ENCODE measurements around the gene TRAPPC3.
A peak's percentile ranks its signal among the peaks of the same experiment; 100 is the strongest.

Gene TRAPPC3

GRCh38 chr1:36150296-36151133 is 1.2 kb upstream of the TRAPPC3 start:
- Histone ChIP-seq H3K4me2 (ENCODE audit: low read depth, low read length, poor library complexity, severe bottlenecking) (peak overlapping the region; percentile 74), H3K9me2 (replicated peaks; ENCODE audit: low read depth, low read length) (no peaks in the 10 kb centered on the region), H3F3A (ENCODE audit: low read depth) (peaks cover 4% of the 10 kb centered on the region; the same call in 1 of the 2 replicates), H3K27me3 (ENCODE audit: insufficient read depth, low read length, poor library complexity, severe bottlenecking) (no peaks in the 10 kb centered on the region), H3K4me1 (ENCODE audit: insufficient read depth, low read length, poor library complexity, severe bottlenecking) (peaks cover 42% of the 10 kb centered on the region), H3K79me2 (ENCODE audit: insufficient read depth, low read length) (peaks cover 24% of the 10 kb centered on the region), H3K9me3 (ENCODE audit: insufficient read depth, low read depth, low read length) (no peaks in the 10 kb centered on the region), H2AFZ (ENCODE audit: low read length) (peak overlapping the region; percentile 47), H4K20me1 (ENCODE audit: insufficient read depth, low read length, poor library complexity, severe bottlenecking) (no peaks in the 10 kb centered on the region), H3K9ac (ENCODE audit: low read depth, low read length, poor library complexity, severe bottlenecking) (peak overlapping the region; percentile 44), H3K4me3 (ENCODE audit: low read length, poor library complexity, severe bottlenecking) (peak overlapping the region; percentile 64), H3K36me3 (ENCODE audit: insufficient read depth, low read length) (no peaks in the 10 kb centered on the region)
- TF ChIP-seq EZH2phosphoT487 (IDR thresholded peaks at IDR 0.05; ENCODE audit: borderline replicate concordance) (no peak), CTCF (conservative IDR thresholded peaks at IDR 0.05; ENCODE audit: low read length) (no peak)

- Histone ChIP-seq H3F3A (ENCODE audit: low read depth) (peaks cover 4% of the 10 kb centered on the region; the same call in 1 of the 2 replicates), H4K20me1 (ENCODE audit: insufficient read depth, low read length, poor library complexity, severe bottlenecking) (no peaks in the 10 kb centered on the region), H3K9me3 (ENCODE audit: insufficient read depth, low read depth, low read length) (no peaks in the 10 kb centered on the region), H2AFZ (ENCODE audit: low read length) (0 out of 2 replicates have a peak overlapping the region, but pooled peaks have one; percentile 61), H3K9ac (ENCODE audit: low read depth, low read length, poor library complexity, severe bottlenecking) (peak overlapping the region; percentile 44), H3K27me3 (ENCODE audit: insufficient read depth, low read length, poor library complexity, severe bottlenecking) (no peaks in the 10 kb centered on the region), H3K4me3 (ENCODE audit: low read length, poor library complexity, severe bottlenecking) (peak overlapping the region; percentile 64), H3K4me2 (ENCODE audit: low read depth, low read length, poor library complexity, severe bottlenecking) (peak overlapping the region; percentile 74), H3K36me3 (ENCODE audit: insufficient read depth, low read length) (no peaks in the 10 kb centered on the region), H3K4me1 (ENCODE audit: insufficient read depth, low read length, poor library complexity, severe bottlenecking) (peaks cover 38% of the 10 kb centered on the region), H3K79me2 (ENCODE audit: insufficient read depth, low read length) (peaks cover 19% of the 10 kb centered on the region), H3K9me2 (replicated peaks; ENCODE audit: low read depth, low read length) (no peaks in the 10 kb centered on the region)
- TF ChIP-seq EZH2phosphoT487 (IDR thresholded peaks at IDR 0.05; ENCODE audit: borderline replicate concordance): no peak
- TF ChIP-seq CTCF (conservative IDR thresholded peaks at IDR 0.05; ENCODE audit: low read length): no peak
Observed at GRCh38 chr1:36149973-36150295, 648 bp upstream of the TRAPPC3 start.

- Histone ChIP-seq H2AFZ (ENCODE audit: low read length) (peak overlapping the region; percentile 83), H3K4me1 (ENCODE audit: insufficient read depth, low read length, poor library complexity, severe bottlenecking) (peaks cover 33% of the 10 kb centered on the region)
- TF ChIP-seq CTCF (conservative IDR thresholded peaks at IDR 0.05; ENCODE audit: low read length) (no peak), EZH2phosphoT487 (IDR thresholded peaks at IDR 0.05; ENCODE audit: borderline replicate concordance) (no peak)
Observed at GRCh38 chr1:36148821-36149236, 457 bp downstream of the TRAPPC3 start.

More at GRCh38 chr1:36148821-36149236, 457 bp downstream of the TRAPPC3 start:
- Histone ChIP-seq H3K36me3 (ENCODE audit: insufficient read depth, low read length) (no peaks in the 10 kb centered on the region), H3K27me3 (ENCODE audit: insufficient read depth, low read length, poor library complexity, severe bottlenecking) (no peaks in the 10 kb centered on the region), H3K9me2 (replicated peaks; ENCODE audit: low read depth, low read length) (no peaks in the 10 kb centered on the region), H4K20me1 (ENCODE audit: insufficient read depth, low read length, poor library complexity, severe bottlenecking) (no peaks in the 10 kb centered on the region), H3K4me3 (ENCODE audit: low read length, poor library complexity, severe bottlenecking) (peak overlapping the region; percentile 89), H3F3A (ENCODE audit: low read depth) (peaks cover 4% of the 10 kb centered on the region; the same call in 1 of the 2 replicates), H3K79me2 (ENCODE audit: insufficient read depth, low read length) (peaks cover 17% of the 10 kb centered on the region), H3K9me3 (ENCODE audit: insufficient read depth, low read depth, low read length) (no peaks in the 10 kb centered on the region), H3K9ac (ENCODE audit: low read depth, low read length, poor library complexity, severe bottlenecking) (peak overlapping the region; percentile 87), H3K4me2 (ENCODE audit: low read depth, low read length, poor library complexity, severe bottlenecking) (peak overlapping the region; percentile 73)

Data from Loucy (cell line).